HG03280 (cell line): ENCODE results near the gene RBFA.
"Not testable (repeated sequence)": the region's sequence is repeated elsewhere in the genome, so short reads cannot be mapped to it uniquely, and the experiment has no call there.

Source experiments
- ATAC-seq: cut with Tn5 transposase; IDR thresholded peaks from one replicate; pipeline ENCODE4 v1.9.1; 2021; ENCODE audit warnings: mild to moderate bottlenecking, moderate library complexity; ENCODE audit not compliant: unreplicated experiment

RBFA gene

GRCh38 chr18:80034068-80034851 is at the start of gene RBFA:
Gene RBFA, plus strand, starts transcription at chr18:80034434. Its CDS starts 62 bp downstream, at chr18:80034496.
- ATAC-seq, result peak; percentile 75

GRCh38 chr18:79985172-79985571 is 49.1 kb upstream of the RBFA start:
- no peak for ATAC-seq

GRCh38 chr18:79986726-79987125 is 47.5 kb upstream of the RBFA start:
- no peak for ATAC-seq

GRCh38 chr18:79987566-79987965 is 46.7 kb upstream of the RBFA start:
- ATAC-seq, result no peak

- peak; percentile 62 for ATAC-seq
Observed at GRCh38 chr18:79988071-79988450, 46.2 kb upstream of the RBFA start.

- ATAC-seq, result peak; percentile 98
Observed at GRCh38 chr18:79988451-79989194, 45.6 kb upstream of the RBFA start, which contains the start of gene TXNL4A. Gene TXNL4A, minus strand, starts transcription at chr18:79988563. Its CDS starts 171 bp downstream, at chr18:79988392.

GRCh38 chr18:79989195-79989497 is 45.1 kb upstream of the RBFA start:
- no peak for ATAC-seq

GRCh38 chr18:79991494-79991893 is 42.7 kb upstream of the RBFA start:
- ATAC-seq, result no peak

- ATAC-seq, result not testable (repeated sequence)
Observed at GRCh38 chr18:79999701-80000100, 34.5 kb upstream of the RBFA start.

- no peak for ATAC-seq
Observed at GRCh38 chr18:80000877-80001276, 33.4 kb upstream of the RBFA start.

- ATAC-seq, result no peak
Observed at GRCh38 chr18:80002468-80002867, 31.8 kb upstream of the RBFA start.

- no peak for ATAC-seq
Observed at GRCh38 chr18:80004600-80005342, 29.5 kb upstream of the RBFA start.

GRCh38 chr18:80006724-80007123 is 27.5 kb upstream of the RBFA start:
- ATAC-seq, result no peak

- ATAC-seq, result no peak
Observed at GRCh38 chr18:80009661-80010550, 24.3 kb upstream of the RBFA start.

- ATAC-seq, result no peak
Observed at GRCh38 chr18:80010551-80010906, 23.7 kb upstream of the RBFA start.

- not testable (repeated sequence) for ATAC-seq
Observed at GRCh38 chr18:80011496-80012137, 22.6 kb upstream of the RBFA start.

GRCh38 chr18:80012714-80013113 is 21.5 kb upstream of the RBFA start:
- ATAC-seq, result no peak

GRCh38 chr18:80022613-80023012 is 11.6 kb upstream of the RBFA start:
- no peak for ATAC-seq

- no peak for ATAC-seq
Observed at GRCh38 chr18:80023173-80023572, 11.1 kb upstream of the RBFA start.

GRCh38 chr18:80026363-80026762 is 7.9 kb upstream of the RBFA start:
- ATAC-seq, result no peak
